ENCODE measurements around the gene PELI2.

Gene PELI2

GRCh38 chr14:56121816-56122215 is 3.6 kb downstream of the PELI2 start:
- DNase-seq = no peak
- Histone ChIP-seq H3F3A (ENCODE audit: insufficient read depth, low read length) (no peaks in the 10 kb centered on the region), H3K9me3 (replicated peaks; ENCODE audit: insufficient read depth, low read length) (no peaks in the 10 kb centered on the region), H3K27me3 (replicated peaks; ENCODE audit: insufficient read depth, low read length) (no peaks in the 10 kb centered on the region), H3K4me2 (ENCODE audit: low read depth, low read length) (no peak overlapping the region), H2AFZ (ENCODE audit: low read length) (no peak overlapping the region), H3K4me1 (ENCODE audit: low read length) (no peaks in the 10 kb centered on the region), H3K4me3 (ENCODE audit: low read length) (no peak overlapping the region), H3K79me2 (ENCODE audit: low read length) (no peaks in the 10 kb centered on the region), H3K27ac (ENCODE audit: low read length) (no peak overlapping the region), H4K20me1 (ENCODE audit: insufficient read depth, low read length) (no peaks in the 10 kb centered on the region), H3K9me2 (replicated peaks; ENCODE audit: insufficient read depth, low read length) (no peaks in the 10 kb centered on the region), H3K9ac (ENCODE audit: low read length) (no peak overlapping the region), H3K36me3 (replicated peaks; ENCODE audit: insufficient read depth, low read length) (no peaks in the 10 kb centered on the region)
- TF ChIP-seq CTCF (IDR thresholded peaks at IDR 0.05; ENCODE audit: low read length) = no peak
- TF ChIP-seq EZH2 (optimal IDR thresholded peaks at IDR 0.05; ENCODE audit: low read depth, low read length) = no peak
- TF ChIP-seq EZH2phosphoT487 (IDR thresholded peaks at IDR 0.05; ENCODE audit: low read length) = no peak

GRCh38 chr14:56122301-56122700 is 4.1 kb downstream of the PELI2 start:
- Histone ChIP-seq H3K27ac (ENCODE audit: low read length) (no peak overlapping the region), H3K4me2 (ENCODE audit: low read depth, low read length) (no peak overlapping the region), H3K36me3 (replicated peaks; ENCODE audit: insufficient read depth, low read length) (no peaks in the 10 kb centered on the region), H3K9me3 (replicated peaks; ENCODE audit: insufficient read depth, low read length) (no peaks in the 10 kb centered on the region), H3K9ac (ENCODE audit: low read length) (no peak overlapping the region), H4K20me1 (ENCODE audit: insufficient read depth, low read length) (no peaks in the 10 kb centered on the region), H3K4me3 (ENCODE audit: low read length) (no peak overlapping the region), H3K9me2 (replicated peaks; ENCODE audit: insufficient read depth, low read length) (no peaks in the 10 kb centered on the region), H3K79me2 (ENCODE audit: low read length) (no peaks in the 10 kb centered on the region), H3K27me3 (replicated peaks; ENCODE audit: insufficient read depth, low read length) (no peaks in the 10 kb centered on the region), H3K4me1 (ENCODE audit: low read length) (no peaks in the 10 kb centered on the region), H2AFZ (ENCODE audit: low read length) (no peak overlapping the region), H3F3A (ENCODE audit: insufficient read depth, low read length) (no peaks in the 10 kb centered on the region)
- no peak for DNase-seq
- no peak for TF ChIP-seq CTCF (IDR thresholded peaks at IDR 0.05; ENCODE audit: low read length)
- no peak for TF ChIP-seq EZH2phosphoT487 (IDR thresholded peaks at IDR 0.05; ENCODE audit: low read length)
- no peak for TF ChIP-seq EZH2 (optimal IDR thresholded peaks at IDR 0.05; ENCODE audit: low read depth, low read length)

GRCh38 chr14:56124327-56124726 is 6.1 kb downstream of the PELI2 start:
- Histone ChIP-seq H3K36me3 (replicated peaks; ENCODE audit: insufficient read depth, low read length) (no peaks in the 10 kb centered on the region), H3F3A (ENCODE audit: insufficient read depth, low read length) (no peaks in the 10 kb centered on the region), H4K20me1 (ENCODE audit: insufficient read depth, low read length) (no peaks in the 10 kb centered on the region), H2AFZ (ENCODE audit: low read length) (no peak overlapping the region), H3K4me3 (ENCODE audit: low read length) (no peak overlapping the region), H3K9me2 (replicated peaks; ENCODE audit: insufficient read depth, low read length) (no peaks in the 10 kb centered on the region), H3K4me2 (ENCODE audit: low read depth, low read length) (no peak overlapping the region), H3K9ac (ENCODE audit: low read length) (no peak overlapping the region), H3K9me3 (replicated peaks; ENCODE audit: insufficient read depth, low read length) (no peaks in the 10 kb centered on the region), H3K79me2 (ENCODE audit: low read length) (no peaks in the 10 kb centered on the region), H3K27ac (ENCODE audit: low read length) (no peak overlapping the region), H3K27me3 (replicated peaks; ENCODE audit: insufficient read depth, low read length) (no peaks in the 10 kb centered on the region), H3K4me1 (ENCODE audit: low read length) (no peaks in the 10 kb centered on the region)
- DNase-seq = no peak
- TF ChIP-seq EZH2 (optimal IDR thresholded peaks at IDR 0.05; ENCODE audit: low read depth, low read length) (no peak), CTCF (IDR thresholded peaks at IDR 0.05; ENCODE audit: low read length) (no peak), EZH2phosphoT487 (IDR thresholded peaks at IDR 0.05; ENCODE audit: low read length) (no peak)
